SH-SY5Y (cell line): ENCODE results near the gene TARS2.

Source experiments
- GATA2 ChIP-seq: IDR thresholded peaks from 2 replicates; pipeline ENCODE4 v1.6.1; 2011; ENCODE audit warnings: mild to moderate bottlenecking, low read depth, low read length
- GATA3 ChIP-seq: IDR thresholded peaks from 2 replicates; pipeline ENCODE4 v1.6.1; 2011; ENCODE audit warnings: low read depth, mild to moderate bottlenecking, low read length, moderate library complexity

GRCh38 chr1:150464422-150464826 lies 22.8 kb upstream of the TARS2 start:
- TF ChIP-seq GATA3: no peak
- no peak for TF ChIP-seq GATA2
